ENCODE measurements around the gene CISH. TPM values are rescaled to one million over a fixed set of nuclear protein-coding genes. Genes with fewer than 3 reads are reported as not detected.

The CISH gene
- total and polyA plus RNA-seq, 9 of the 15 experiments (the other 6 are each of a cell fraction or from before 2014, with no cell fraction given), result 1.7 to 47.7 (median 18.3) TPM

DNA sequence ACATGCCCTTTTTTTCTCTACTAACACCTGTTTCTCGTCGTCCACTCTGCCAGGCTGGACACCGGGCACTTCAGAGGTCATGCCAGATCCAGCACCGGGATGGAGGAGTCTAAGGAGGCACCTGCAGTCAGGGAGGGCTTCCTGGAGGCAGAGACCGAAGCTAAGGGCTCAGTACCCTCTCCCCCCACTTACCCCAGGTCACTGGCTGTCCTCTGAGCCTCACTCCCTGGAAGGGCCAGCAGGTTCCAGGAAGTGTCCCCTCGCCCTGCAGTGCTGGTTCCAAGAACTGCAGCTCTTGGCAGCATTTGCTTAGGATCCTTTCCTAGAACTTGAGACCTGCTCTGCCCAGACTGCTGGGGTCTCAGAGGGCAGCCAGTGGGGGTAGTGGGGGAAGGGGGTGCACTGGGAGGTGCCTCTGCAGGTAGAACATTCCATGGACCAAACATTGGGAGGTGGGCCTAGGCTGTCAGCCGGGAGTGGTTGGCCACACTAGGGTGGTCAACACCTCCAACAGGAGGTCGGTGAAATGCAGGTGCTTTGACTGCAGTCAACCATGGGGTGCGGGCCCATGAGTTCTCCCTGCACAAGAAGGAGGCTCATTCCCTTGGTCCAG lies 11.3 kb downstream of the CISH start (continued):
- TF ChIP-seq, protein P1, sequence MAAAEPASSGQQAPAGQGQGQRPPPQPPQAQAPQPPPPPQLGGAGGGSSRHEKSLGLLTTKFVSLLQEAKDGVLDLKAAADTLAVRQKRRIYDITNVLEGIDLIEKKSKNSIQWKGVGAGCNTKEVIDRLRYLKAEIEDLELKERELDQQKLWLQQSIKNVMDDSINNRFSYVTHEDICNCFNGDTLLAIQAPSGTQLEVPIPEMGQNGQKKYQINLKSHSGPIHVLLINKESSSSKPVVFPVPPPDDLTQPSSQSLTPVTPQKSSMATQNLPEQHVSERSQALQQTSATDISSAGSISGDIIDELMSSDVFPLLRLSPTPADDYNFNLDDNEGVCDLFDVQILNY (CRISPR knock-in tag; IDR thresholded peaks at IDR 0.05), result no peak
- TF ChIP-seq, protein P2, sequence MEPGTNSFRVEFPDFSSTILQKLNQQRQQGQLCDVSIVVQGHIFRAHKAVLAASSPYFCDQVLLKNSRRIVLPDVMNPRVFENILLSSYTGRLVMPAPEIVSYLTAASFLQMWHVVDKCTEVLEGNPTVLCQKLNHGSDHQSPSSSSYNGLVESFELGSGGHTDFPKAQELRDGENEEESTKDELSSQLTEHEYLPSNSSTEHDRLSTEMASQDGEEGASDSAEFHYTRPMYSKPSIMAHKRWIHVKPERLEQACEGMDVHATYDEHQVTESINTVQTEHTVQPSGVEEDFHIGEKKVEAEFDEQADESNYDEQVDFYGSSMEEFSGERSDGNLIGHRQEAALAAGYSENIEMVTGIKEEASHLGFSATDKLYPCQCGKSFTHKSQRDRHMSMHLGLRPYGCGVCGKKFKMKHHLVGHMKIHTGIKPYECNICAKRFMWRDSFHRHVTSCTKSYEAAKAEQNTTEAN (CRISPR knock-in tag; IDR thresholded peaks at IDR 0.05), result no peak
- 0 out of 2 replicates have a peak, but pooled peaks have one; percentile 16 for TF ChIP-seq ELF2 (CRISPR knock-in tag; IDR thresholded peaks at IDR 0.05)
- TF ChIP-seq, protein P3, sequence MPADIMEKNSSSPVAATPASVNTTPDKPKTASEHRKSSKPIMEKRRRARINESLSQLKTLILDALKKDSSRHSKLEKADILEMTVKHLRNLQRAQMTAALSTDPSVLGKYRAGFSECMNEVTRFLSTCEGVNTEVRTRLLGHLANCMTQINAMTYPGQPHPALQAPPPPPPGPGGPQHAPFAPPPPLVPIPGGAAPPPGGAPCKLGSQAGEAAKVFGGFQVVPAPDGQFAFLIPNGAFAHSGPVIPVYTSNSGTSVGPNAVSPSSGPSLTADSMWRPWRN (IDR thresholded peaks at IDR 0.05; ENCODE audit: low read depth), result no peak
- TF ChIP-seq, protein P4, sequence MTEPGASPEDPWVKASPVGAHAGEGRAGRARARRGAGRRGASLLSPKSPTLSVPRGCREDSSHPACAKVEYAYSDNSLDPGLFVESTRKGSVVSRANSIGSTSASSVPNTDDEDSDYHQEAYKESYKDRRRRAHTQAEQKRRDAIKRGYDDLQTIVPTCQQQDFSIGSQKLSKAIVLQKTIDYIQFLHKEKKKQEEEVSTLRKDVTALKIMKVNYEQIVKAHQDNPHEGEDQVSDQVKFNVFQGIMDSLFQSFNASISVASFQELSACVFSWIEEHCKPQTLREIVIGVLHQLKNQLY (CRISPR knock-in tag; conservative IDR thresholded peaks at IDR 0.05), result no peak
- TF ChIP-seq TCF7 (IDR thresholded peaks at IDR 0.05; ENCODE audit: borderline replicate concordance), result no peak
- peak; percentile 80; the same call in 1 of the 2 replicates for TF ChIP-seq HLTF (IDR thresholded peaks at IDR 0.05)
- TF ChIP-seq, protein P5, sequence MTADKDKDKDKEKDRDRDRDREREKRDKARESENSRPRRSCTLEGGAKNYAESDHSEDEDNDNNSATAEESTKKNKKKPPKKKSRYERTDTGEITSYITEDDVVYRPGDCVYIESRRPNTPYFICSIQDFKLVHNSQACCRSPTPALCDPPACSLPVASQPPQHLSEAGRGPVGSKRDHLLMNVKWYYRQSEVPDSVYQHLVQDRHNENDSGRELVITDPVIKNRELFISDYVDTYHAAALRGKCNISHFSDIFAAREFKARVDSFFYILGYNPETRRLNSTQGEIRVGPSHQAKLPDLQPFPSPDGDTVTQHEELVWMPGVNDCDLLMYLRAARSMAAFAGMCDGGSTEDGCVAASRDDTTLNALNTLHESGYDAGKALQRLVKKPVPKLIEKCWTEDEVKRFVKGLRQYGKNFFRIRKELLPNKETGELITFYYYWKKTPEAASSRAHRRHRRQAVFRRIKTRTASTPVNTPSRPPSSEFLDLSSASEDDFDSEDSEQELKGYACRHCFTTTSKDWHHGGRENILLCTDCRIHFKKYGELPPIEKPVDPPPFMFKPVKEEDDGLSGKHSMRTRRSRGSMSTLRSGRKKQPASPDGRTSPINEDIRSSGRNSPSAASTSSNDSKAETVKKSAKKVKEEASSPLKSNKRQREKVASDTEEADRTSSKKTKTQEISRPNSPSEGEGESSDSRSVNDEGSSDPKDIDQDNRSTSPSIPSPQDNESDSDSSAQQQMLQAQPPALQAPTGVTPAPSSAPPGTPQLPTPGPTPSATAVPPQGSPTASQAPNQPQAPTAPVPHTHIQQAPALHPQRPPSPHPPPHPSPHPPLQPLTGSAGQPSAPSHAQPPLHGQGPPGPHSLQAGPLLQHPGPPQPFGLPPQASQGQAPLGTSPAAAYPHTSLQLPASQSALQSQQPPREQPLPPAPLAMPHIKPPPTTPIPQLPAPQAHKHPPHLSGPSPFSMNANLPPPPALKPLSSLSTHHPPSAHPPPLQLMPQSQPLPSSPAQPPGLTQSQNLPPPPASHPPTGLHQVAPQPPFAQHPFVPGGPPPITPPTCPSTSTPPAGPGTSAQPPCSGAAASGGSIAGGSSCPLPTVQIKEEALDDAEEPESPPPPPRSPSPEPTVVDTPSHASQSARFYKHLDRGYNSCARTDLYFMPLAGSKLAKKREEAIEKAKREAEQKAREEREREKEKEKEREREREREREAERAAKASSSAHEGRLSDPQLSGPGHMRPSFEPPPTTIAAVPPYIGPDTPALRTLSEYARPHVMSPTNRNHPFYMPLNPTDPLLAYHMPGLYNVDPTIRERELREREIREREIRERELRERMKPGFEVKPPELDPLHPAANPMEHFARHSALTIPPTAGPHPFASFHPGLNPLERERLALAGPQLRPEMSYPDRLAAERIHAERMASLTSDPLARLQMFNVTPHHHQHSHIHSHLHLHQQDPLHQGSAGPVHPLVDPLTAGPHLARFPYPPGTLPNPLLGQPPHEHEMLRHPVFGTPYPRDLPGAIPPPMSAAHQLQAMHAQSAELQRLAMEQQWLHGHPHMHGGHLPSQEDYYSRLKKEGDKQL (CRISPR knock-in tag; IDR thresholded peaks at IDR 0.05; ENCODE audit: borderline replicate concordance), result no peak
- peak; percentile 60 to 66; a peak in 3 of 4 replicates for TF ChIP-seq HDAC1 (IDR thresholded peaks at IDR 0.05)
- TF ChIP-seq, protein P6, sequence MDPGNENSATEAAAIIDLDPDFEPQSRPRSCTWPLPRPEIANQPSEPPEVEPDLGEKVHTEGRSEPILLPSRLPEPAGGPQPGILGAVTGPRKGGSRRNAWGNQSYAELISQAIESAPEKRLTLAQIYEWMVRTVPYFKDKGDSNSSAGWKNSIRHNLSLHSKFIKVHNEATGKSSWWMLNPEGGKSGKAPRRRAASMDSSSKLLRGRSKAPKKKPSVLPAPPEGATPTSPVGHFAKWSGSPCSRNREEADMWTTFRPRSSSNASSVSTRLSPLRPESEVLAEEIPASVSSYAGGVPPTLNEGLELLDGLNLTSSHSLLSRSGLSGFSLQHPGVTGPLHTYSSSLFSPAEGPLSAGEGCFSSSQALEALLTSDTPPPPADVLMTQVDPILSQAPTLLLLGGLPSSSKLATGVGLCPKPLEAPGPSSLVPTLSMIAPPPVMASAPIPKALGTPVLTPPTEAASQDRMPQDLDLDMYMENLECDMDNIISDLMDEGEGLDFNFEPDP (CRISPR knock-in tag; IDR thresholded peaks at IDR 0.05), result no peak
- peak; percentile 27; the same call in 1 of the 2 replicates for TF ChIP-seq EP400 (IDR thresholded peaks at IDR 0.05)
- peak; percentile 72 for TF ChIP-seq STAT5A (IDR thresholded peaks at IDR 0.05; ENCODE audit: borderline replicate concordance, low read length)

Data from K562 (cell line).